ENCODE results near the gene GSC2.

- TF ChIP-seq GATA2 (IDR thresholded peaks at IDR 0.05; ENCODE audit: low read depth, low read length) = no peak
- no peak for TF ChIP-seq GATA3 (IDR thresholded peaks at IDR 0.05; ENCODE audit: low read depth, low read length)
Measured at GRCh38 chr22:19136915-19137314, 13.2 kb downstream of the GSC2 start.

Measured in SH-SY5Y (cell line).